ENCODE data around the gene LYPD8. TPM values are rescaled to one million over a fixed set of nuclear protein-coding genes. Genes with fewer than 3 reads are reported as not detected.

The LYPD8 gene
- total and polyA plus RNA-seq, 2 of the 8 experiments (the other 6 are each of a cell fraction or from before 2014, with no cell fraction given): not detected

DNA sequence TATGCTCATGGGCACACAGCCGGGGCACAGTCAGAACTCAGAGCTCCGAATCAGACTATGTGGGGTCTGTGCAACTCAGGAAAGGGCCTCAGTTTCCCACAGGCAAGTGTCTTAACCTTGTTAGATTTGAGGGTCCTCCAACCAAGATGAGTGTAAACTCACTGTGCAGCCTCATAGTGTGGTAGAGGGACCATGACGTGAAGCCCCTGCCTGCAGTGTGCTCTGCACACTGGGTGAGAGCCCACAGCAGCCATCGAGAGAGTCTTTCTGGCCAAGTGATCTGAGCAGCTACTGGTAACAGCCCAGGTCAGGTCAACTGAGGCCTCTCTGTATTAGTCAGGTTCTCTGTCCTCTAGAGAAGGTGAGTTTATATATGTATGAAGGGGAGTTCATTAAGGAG lies 592 bp upstream of the LYPD8 start:
- FAIRE-seq (no peak), DNase-seq (ENCODE audit: low read depth in 1 of 2, low spot score in 2 of 2) (no peak)
- Histone ChIP-seq H4K20me1 (replicated peaks in 1 of 2; ENCODE audit: control insufficient read depth in 1 of 2, insufficient read depth in 2 of 2, low read length in 2 of 2) (peaks cover 0 to 16% of the 10 kb centered on the region in 2 experiments), H3K9ac (replicated peaks in 1 of 4; ENCODE audit: extremely low read depth in 1 of 4, low read depth in 3 of 4, low read length in 3 of 4) (no peak overlapping the region), H4K8ac (ENCODE audit: extremely low read depth, insufficient read depth, low read length) (no peak overlapping the region), H3K27ac (ENCODE audit: low read depth, low read length) (no peak overlapping the region), H2BK20ac (ENCODE audit: low read length) (no peak overlapping the region), H2BK12ac (ENCODE audit: low read depth, low read length) (no peak overlapping the region), H2AFZ (ENCODE audit: low read length) (no peak overlapping the region), H3K4me3 (ENCODE audit: extremely low read depth in 1 of 4, insufficient read depth in 2 of 4, low read depth in 3 of 4, low read length in 4 of 4) (no peak overlapping the region), H4K5ac (ENCODE audit: insufficient read length, low read depth, low read length) (no peak overlapping the region), H3K23me2 (ENCODE audit: low read depth, low read length) (peaks cover 23% of the 10 kb centered on the region; the same call in 1 of the 2 replicates), H2AK5ac (ENCODE audit: low read depth, low read length) (no peak overlapping the region), H3K23ac (ENCODE audit: insufficient read length) (no peak overlapping the region), H3K14ac (ENCODE audit: insufficient read length) (no peak overlapping the region), H3K56ac (replicated peaks; ENCODE audit: insufficient read length, low read depth, low read length) (no peak overlapping the region), H2BK5ac (ENCODE audit: low read depth, low read length) (no peak overlapping the region), H3K18ac (ENCODE audit: extremely low read depth, low read length) (no peak overlapping the region), H4K91ac (replicated peaks; ENCODE audit: insufficient read length, low read length) (no peak overlapping the region), H3K9me3 (ENCODE audit: insufficient read depth in 2 of 2, low read depth in 1 of 2, low read length in 1 of 2) (peaks cover 72 to 85% of the 10 kb centered on the region in 2 experiments), H3K4me2 (ENCODE audit: insufficient read depth in 1 of 2, low read depth in 2 of 2, low read length in 2 of 2) (no peak overlapping the region), H3K4me1 (replicated peaks in 1 of 4; ENCODE audit: control insufficient read depth in 3 of 4, insufficient read depth in 4 of 4, low read length in 3 of 4) (no peaks in the 10 kb centered on the region), H3K27me3 (replicated peaks in 1 of 4; ENCODE audit: control insufficient read depth in 3 of 4, extremely low read depth in 1 of 4, insufficient read depth in 3 of 4, low read length in 3 of 4) (no peaks in the 10 kb centered on the region; a peak in 1 of 7 replicates), H3K79me2 (ENCODE audit: control insufficient read depth in 1 of 2, insufficient read depth in 2 of 2, low read length in 2 of 2) (no peaks in the 10 kb centered on the region), H3K4ac (replicated peaks; ENCODE audit: insufficient read length, low read depth, low read length) (no peak overlapping the region), H3K36me3 (ENCODE audit: control insufficient read depth in 2 of 4, insufficient read depth in 4 of 4, low read length in 3 of 4) (no peaks in the 10 kb centered on the region; a peak in 1 of 8 replicates), H2BK15ac (ENCODE audit: low read length) (no peak overlapping the region), H3K79me1 (ENCODE audit: low read depth, low read length) (no peaks in the 10 kb centered on the region), H2BK120ac (replicated peaks; ENCODE audit: low read depth, low read length) (no peak overlapping the region)
- WGBS, 2 experiments (ENCODE audit: extremely low coverage in 1 of 2, insufficient coverage in 1 of 2, insufficient read length in 1 of 2, insufficient replicate concordance in 2 of 2, low coverage in 1 of 2, low lambda C conversion rate in 2 of 2, missing lambda C conversion rate in 1 of 2): 83% methylated on average over 4 of the region's 4 CpGs; no CpG with 5 or more reads in 1 of the 2 experiments
- ChIA-PET CTCF (ENCODE audit: partially characterized antibody) (no interaction called here), POLR2A (ENCODE audit: partially characterized antibody) (no interaction called here)
- no peak for TF ChIP-seq ZNF274 (IDR thresholded peaks at IDR 0.05; ENCODE audit: borderline replicate concordance, extremely low read depth, low read length)
- TF ChIP-seq SRF (IDR thresholded peaks at IDR 0.05; ENCODE audit: low read depth, low read length): no peak

All from H1 (cell line).